ENCODE data around the gene NIP7.
"Not testable (repeated sequence)": the region's sequence is repeated elsewhere in the genome, so short reads cannot be mapped to it uniquely, and the experiment has no call there.

NIP7 gene

GRCh38 chr16:69346683-69347082, 7.1 kb downstream of the NIP7 start:
- no peak for DNase-seq

DNA sequence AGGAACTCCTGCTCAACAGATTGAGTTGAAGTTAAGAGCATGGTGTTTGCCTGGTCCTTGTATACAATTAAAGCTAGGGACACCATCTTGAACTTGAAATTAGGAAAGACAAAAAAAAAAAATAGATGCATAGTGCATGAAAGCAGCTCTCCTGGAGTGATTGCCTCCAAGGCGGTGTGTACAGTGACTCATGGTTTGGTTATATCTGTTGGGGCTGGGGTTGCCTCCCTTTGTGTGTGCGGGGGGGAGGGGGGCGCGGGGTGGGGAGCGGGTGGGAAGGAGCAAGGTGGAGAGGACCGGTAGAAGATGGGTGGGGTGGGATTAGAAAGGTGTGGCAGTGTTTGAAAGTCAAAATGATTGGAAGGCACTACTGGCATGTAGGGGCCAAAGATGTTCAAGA, 8.7 kb downstream of the NIP7 start:
- no peak for DNase-seq

GRCh38 chr16:69349536-69349935, 10.0 kb downstream of the NIP7 start:
- DNase-seq: no peak

DNA sequence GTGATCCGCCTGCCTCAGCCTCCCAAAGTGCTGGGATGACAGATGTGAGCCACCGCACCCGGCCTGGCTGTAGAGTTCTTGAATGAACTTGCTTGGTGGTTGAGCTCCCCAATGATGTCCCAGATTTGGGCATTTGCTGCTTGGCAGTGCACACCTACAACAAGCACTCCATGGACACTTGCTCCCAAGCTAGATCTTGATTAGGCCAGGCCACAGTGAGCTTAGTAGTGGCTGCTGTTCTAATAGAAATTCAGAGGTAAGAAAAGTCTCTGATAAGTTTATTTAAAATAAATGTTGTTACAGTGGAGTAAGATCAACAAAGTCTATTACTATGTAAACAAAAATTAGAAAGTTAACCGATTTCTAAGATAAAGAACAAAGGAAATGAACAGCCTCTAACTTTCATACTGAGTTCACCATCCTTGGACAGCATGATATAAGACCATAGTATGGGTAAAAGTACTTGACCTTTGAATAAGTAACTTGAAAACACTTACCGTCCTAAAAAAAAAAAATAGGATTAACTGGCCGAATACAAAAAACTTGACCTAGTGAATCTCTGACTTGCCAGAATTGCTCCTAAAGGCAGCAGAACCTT, 11.1 kb downstream of the NIP7 start:
- DNase-seq: no peak

- DNase-seq: no peak
Observed at GRCh38 chr16:69351309-69352027, 11.9 kb downstream of the NIP7 start, which contains the start of gene TMED6. Gene TMED6 (minus strand): TSS chr16:69351786. CDS start chr16:69351753, 33 bp downstream.

DNA sequence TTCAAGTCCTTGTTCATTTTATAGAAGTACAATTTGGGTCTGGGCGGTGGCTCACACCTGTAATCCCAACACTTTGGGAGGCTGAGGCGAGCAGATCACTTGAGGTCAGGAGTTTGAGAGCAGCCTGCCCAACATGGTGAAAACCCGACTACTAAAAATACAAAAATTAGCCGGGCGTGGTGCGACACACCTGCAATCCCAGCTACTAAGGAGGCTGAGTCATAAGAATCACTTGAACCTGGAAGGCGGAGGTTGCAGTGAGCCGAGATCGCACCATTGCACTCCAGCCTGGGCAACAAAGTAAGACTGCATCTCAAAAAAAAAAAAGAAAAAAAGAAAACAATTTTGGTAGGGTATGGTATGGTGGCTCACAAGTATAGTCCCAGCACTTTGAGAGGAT, 20.5 kb downstream of the NIP7 start:
- DNase-seq: not testable (repeated sequence)

GRCh38 chr16:69363281-69363717, 23.7 kb downstream of the NIP7 start:
- DNase-seq: no peak

GRCh38 chr16:69364088-69364487, 24.5 kb downstream of the NIP7 start:
- no peak for DNase-seq

GRCh38 chr16:69365901-69366300, 26.3 kb downstream of the NIP7 start:
- no peak for DNase-seq

DNA sequence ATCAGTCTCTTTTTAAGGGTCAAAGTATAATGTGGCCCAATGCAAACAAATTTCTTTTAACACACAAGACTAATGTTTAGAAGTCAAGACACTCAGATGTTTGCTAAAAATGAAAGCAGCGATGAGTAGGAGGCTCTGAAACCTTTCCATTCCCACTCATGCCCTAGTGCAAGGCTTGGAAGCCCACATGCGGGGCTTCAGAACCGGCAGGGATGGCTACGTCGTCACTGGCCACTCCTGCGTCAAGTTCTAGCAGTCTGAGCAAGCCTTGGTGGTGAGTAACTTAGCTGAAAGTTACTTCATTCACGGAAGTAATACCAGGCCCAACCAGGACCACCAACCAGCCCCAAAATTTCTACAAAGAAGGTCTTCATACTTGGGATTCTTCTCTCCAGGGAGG, 26.9 kb downstream of the NIP7 start:
- DNase-seq: no peak

- no peak for DNase-seq
Observed at GRCh38 chr16:69367980-69368379, 28.4 kb downstream of the NIP7 start.

GRCh38 chr16:69368866-69369265, 29.3 kb downstream of the NIP7 start:
- no peak for DNase-seq

GRCh38 chr16:69371564-69371963, 32.0 kb downstream of the NIP7 start:
- DNase-seq: no peak

DNA sequence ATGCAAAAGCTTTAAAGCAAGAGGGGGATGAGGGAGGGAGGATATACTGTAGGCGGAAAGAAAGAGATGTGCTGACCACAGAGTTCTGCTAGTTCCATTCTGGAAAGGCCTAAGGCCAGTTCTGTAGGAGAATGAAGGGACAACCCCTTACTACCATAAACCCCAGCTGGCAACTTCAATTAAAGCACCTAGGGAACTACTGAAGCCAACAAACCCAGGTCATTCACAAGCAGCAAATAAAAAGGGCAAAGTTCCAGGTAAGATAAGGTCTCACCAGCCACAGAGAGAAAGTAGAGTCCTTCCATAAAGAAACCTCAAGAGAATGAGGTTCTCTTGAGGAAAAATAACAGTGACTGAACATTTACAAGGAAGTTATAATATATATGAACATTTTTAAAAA, 33.4 kb downstream of the NIP7 start:
- DNase-seq: no peak

DNA sequence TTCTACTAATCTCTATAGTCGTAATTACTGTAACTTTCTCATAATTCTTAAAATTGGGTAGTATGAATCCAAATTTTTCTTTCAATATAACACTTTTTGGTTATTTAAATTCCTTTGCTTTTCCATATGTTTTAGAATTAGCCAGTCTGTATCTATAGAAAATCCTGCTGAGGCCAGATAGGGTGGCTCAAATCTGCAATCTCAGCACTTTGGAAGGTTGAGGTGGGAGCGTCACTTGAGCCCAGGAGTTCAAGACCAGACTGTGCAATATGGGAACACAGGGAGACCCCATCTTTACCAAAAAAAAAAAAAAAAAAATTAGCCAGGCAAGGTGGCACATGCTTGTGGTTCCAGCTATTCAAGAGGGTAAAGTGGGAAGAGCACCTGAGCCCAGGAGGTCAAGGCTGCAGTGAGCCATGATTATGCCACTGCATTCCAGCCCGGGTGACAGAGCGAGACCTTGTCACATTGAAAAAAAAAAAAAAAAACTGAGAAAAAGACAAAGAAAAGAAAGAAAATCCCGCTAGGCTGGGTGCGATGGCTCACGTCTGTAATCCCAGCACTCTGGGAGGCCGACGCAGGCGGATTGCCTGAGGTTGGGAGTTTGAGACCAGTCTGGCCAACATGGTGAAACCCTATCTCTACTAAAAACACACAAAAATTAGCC, 37.0 kb downstream of the NIP7 start:
- no peak for DNase-seq

DNA sequence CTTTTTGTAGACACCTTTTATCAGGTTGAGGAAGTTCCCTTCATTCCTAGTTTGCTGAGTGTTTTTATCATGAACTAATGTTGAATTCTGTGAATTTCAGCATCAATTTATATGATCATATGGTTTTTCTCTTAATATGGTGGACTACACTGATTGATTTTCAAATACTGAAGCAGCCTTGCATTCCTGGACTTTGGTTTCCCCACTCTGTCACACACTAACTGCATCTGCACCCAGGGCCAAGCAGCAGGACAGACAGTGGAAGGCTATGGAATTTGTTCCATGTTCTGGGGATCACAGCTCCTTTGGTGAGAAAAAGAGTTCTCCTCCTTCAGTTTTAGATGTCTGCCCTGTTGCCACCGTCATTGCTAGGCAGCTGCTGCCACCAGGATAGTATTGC, 38.5 kb downstream of the NIP7 start:
- DNase-seq: no peak

- no peak for DNase-seq
Observed at GRCh38 chr16:69378760-69379159, 39.2 kb downstream of the NIP7 start.

- DNase-seq: no peak
Observed at GRCh38 chr16:69381231-69381630, 41.7 kb downstream of the NIP7 start.

GRCh38 chr16:69382421-69382820, 42.8 kb downstream of the NIP7 start:
- DNase-seq: no peak

DNA sequence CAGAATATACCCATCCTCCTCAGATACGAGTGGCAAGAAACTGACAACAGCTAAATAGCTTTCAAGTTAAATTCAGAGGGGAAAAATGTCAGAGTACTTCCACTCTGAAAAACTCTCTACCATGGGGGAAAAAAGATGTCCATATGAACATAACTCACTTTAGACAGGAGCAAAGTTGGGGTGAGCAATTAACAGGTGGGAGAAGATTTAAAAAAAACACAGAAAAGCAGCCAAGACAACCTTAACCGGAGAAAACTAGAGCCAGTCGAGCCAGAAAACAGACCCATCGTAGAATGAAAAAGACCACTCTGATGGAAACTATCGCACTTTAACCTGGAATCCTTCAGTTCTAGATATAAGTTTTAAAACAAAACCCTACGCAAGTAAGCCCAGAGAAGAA, 45.4 kb downstream of the NIP7 start:
- no peak for DNase-seq

- no peak for DNase-seq
Observed at GRCh38 chr16:69386596-69386995, 47.0 kb downstream of the NIP7 start.

Data from midbrain (tissue), 1 donor.